Type B pancreatic cell (in vitro differentiated cells): ENCODE results near the gene TOMM34. TPM values are rescaled to one million over a fixed set of nuclear protein-coding genes. Genes with fewer than 3 reads are reported as not detected.

Experiments used
- DNase-seq: peaks from one replicate; pipeline ENCODE4 v3.0.0; 2021; ENCODE audit warnings: mixed read lengths; ENCODE audit not compliant: unreplicated experiment; ENCODE audit errors: extremely low spot score
- H3K27ac Mint-ChIP-seq: 2 replicates; pipeline ENCODE4 v1.8.0; 2021; ENCODE audit warnings: mild to moderate bottlenecking, mixed read lengths
- H3K27me3 Mint-ChIP-seq: 2 replicates; pipeline ENCODE4 v1.8.0; 2021; ENCODE audit warnings: mixed read lengths
- H3K36me3 Mint-ChIP-seq: 2 replicates; pipeline ENCODE4 v1.8.0; 2021; ENCODE audit warnings: mixed read lengths
- H3K4me1 Mint-ChIP-seq: one replicate; pipeline ENCODE4 v1.8.0; 2021; ENCODE audit warnings: mixed read lengths; ENCODE audit not compliant: unreplicated experiment
- H3K4me3 Mint-ChIP-seq: 2 replicates; pipeline ENCODE4 v1.8.0; 2021; ENCODE audit warnings: mild to moderate bottlenecking, mixed read lengths
- H3K9me3 Mint-ChIP-seq: 2 replicates; pipeline ENCODE4 v1.8.0; 2021; ENCODE audit warnings: mixed read lengths
- total RNA-seq: library from RNA; stranded (reverse); gene quantifications from 2 replicates; pipeline ENCODE4 v1.2.1, GENCODE V29; 2021; ENCODE audit warnings: low replicate concordance
- TF ChIP-seq, protein P1 (sequence below): fragments of 200-600 bp; sonication (generic); conservative IDR thresholded peaks from 2 replicates; pipeline ENCODE4 v1.5.0; 2021; ENCODE audit warnings: antibody characterized with exemption, mild to moderate bottlenecking

TOMM34 gene
- total RNA-seq, 1 donor from 2014 or later = 42.8 TPM

DNA sequence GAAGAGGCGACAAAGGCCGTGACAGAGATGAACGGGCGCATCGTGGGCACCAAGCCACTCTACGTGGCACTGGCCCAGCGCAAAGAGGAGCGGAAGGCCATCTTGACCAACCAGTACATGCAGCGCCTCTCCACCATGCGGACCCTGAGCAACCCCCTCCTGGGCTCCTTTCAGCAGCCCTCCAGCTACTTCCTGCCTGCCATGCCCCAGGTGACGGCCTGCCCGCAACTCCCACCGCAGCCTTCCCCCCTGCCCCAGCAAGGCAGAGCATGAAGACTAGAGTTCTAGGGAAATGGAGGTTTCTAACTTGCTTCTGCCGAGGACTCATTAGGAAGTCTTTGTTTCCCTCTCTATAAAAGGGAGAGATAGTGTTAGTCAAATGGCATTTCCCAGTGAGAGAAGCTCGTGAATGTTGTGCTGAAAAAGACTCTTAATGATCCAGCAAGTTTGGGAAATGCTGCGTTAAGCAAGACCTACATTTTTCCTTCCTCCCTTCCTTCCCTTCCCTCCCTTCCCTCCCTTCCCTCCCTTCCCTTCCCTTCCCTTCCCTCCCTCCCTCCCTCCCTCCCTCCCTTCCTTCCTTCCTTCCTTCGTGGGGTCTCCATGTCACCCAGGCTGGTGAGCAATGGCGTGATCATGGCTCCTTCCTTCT lies 29.6 kb downstream of the TOMM34 start:
- Mint-ChIP-seq H3K4me1 (no peaks in the 10 kb centered on the region), H3K9me3 (no peaks in the 10 kb centered on the region), H3K27me3 (no peaks in the 10 kb centered on the region), H3K4me3 (no peak overlapping the region), H3K36me3 (peaks cover 4% of the 10 kb centered on the region), H3K27ac (no peak overlapping the region)
- TF ChIP-seq, protein P1, sequence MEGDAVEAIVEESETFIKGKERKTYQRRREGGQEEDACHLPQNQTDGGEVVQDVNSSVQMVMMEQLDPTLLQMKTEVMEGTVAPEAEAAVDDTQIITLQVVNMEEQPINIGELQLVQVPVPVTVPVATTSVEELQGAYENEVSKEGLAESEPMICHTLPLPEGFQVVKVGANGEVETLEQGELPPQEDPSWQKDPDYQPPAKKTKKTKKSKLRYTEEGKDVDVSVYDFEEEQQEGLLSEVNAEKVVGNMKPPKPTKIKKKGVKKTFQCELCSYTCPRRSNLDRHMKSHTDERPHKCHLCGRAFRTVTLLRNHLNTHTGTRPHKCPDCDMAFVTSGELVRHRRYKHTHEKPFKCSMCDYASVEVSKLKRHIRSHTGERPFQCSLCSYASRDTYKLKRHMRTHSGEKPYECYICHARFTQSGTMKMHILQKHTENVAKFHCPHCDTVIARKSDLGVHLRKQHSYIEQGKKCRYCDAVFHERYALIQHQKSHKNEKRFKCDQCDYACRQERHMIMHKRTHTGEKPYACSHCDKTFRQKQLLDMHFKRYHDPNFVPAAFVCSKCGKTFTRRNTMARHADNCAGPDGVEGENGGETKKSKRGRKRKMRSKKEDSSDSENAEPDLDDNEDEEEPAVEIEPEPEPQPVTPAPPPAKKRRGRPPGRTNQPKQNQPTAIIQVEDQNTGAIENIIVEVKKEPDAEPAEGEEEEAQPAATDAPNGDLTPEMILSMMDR = no peak
- no peak for DNase-seq

DNA sequence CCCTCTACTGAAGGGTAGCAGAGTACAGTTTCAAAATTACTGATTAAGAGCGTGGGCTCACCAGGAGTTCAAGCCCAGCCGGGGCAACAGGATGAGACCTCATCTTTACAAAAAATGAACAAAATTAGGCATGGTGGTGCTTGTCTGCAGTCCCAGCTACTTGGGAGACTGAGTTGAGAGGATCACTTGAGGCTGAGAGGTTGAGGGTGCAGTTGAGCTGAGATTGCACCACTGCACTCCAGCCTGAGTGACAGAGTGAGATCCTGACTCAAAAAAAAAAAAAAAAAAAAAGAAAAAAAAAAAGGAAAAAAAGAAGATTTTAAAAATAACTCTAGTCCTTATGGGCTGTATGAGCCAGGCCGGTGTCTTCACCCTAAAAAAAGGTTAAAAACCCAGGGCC lies 31.6 kb downstream of the TOMM34 start:
- no peaks in the 10 kb centered on the region for H3K27me3 Mint-ChIP-seq
- no peak for DNase-seq
- no peak overlapping the region for H3K27ac Mint-ChIP-seq
- H3K9me3 Mint-ChIP-seq = no peaks in the 10 kb centered on the region
- H3K36me3 Mint-ChIP-seq = peaks cover 5% of the 10 kb centered on the region
- H3K4me3 Mint-ChIP-seq = no peak overlapping the region
- H3K4me1 Mint-ChIP-seq = no peaks in the 10 kb centered on the region
- TF ChIP-seq, protein P1 = no peak

DNA sequence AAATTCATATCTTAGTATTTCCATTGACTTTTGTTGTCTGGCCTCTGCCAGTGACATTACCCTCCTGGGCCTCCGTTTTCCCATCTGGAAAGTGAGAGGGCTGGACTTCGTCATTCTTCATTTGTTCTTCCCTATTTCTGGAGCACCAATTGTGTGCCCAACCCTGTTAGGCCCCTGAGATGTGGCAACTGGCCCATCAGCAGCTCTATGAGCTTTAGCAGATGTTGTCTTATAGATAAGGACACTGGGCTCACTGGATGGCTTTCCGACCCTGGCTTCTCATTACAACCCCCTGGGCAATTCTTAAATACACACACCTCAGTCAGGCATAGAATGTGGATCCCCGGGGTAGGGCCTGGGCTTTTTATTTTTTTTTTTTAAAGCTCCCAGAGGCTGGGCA lies 35.7 kb downstream of the TOMM34 start:
- no peak overlapping the region for H3K27ac Mint-ChIP-seq
- H3K36me3 Mint-ChIP-seq = peaks cover 5% of the 10 kb centered on the region
- H3K4me1 Mint-ChIP-seq = no peaks in the 10 kb centered on the region
- DNase-seq = no peak
- H3K9me3 Mint-ChIP-seq = no peaks in the 10 kb centered on the region
- H3K27me3 Mint-ChIP-seq = no peaks in the 10 kb centered on the region
- no peak overlapping the region for H3K4me3 Mint-ChIP-seq
- TF ChIP-seq, protein P1 = no peak

DNA sequence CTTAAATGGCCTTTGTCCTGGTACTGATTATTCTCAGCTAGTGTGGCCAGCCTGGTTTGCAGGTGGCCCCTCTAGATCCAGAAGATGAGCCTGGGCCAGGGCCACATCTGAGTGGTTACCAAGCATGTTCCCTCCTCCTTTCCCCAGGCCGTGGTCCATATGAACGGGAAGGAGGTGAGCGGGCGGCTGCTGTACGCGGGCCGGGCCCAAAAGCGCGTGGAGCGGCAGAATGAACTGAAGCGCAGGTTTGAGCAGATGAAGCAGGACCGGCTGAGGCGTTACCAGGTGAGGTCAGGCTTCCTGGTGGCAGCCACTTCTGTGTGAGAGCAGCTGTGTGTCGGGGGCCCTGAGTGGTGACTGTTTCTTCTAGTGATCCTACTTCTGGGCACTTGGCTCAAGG lies 38.8 kb downstream of the TOMM34 start:
- DNase-seq = no peak
- H3K27ac Mint-ChIP-seq = no peak overlapping the region
- no peaks in the 10 kb centered on the region for H3K9me3 Mint-ChIP-seq
- H3K4me1 Mint-ChIP-seq = no peaks in the 10 kb centered on the region
- peaks cover 5% of the 10 kb centered on the region for H3K36me3 Mint-ChIP-seq
- H3K27me3 Mint-ChIP-seq = no peaks in the 10 kb centered on the region
- H3K4me3 Mint-ChIP-seq = no peak overlapping the region
- TF ChIP-seq, protein P1 = no peak

DNA sequence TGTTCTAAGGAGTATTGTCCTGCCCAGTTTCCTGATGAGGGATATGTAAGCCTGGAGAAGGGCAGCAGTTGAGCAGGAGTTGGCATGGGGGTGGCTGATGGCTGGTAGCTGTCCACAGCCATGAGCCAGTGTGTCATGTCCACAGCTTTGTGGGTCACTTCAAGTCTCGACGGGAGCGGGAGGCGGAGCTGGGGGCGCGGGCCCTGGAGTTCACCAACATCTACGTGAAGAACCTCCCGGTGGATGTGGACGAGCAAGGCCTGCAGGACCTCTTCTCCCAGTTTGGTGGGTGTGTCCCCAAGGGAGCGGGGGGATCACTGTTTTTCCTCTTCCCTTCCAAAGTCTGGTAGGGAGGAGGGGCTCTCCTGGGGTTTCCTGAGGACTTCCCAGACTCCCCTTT lies 41.4 kb downstream of the TOMM34 start:
- peaks cover 4% of the 10 kb centered on the region for H3K36me3 Mint-ChIP-seq
- H3K4me3 Mint-ChIP-seq = no peak overlapping the region
- no peak overlapping the region for H3K27ac Mint-ChIP-seq
- TF ChIP-seq, protein P1 = no peak
- no peak for DNase-seq
- H3K9me3 Mint-ChIP-seq = no peaks in the 10 kb centered on the region
- no peaks in the 10 kb centered on the region for H3K27me3 Mint-ChIP-seq
- no peaks in the 10 kb centered on the region for H3K4me1 Mint-ChIP-seq

DNA sequence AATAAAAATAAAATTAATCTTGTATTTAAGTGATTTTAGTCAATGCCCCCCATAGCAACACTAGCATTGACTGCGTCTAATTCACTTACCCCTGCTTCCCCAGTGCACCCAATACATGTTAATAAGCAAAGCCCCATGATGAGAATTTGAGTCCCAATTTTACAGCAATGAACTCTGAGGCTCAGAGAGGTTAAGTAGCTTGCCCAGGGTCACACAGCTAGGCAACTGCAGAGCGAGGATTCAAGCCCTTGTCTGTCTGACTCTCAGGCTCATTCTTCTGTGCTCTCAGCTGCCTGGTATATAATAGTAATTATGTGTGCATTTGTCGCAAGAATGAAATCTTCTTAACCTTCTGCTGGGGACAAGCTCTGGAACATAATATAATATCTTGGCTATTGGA lies 41.9 kb downstream of the TOMM34 start:
- H3K27me3 Mint-ChIP-seq = no peaks in the 10 kb centered on the region
- no peaks in the 10 kb centered on the region for H3K4me1 Mint-ChIP-seq
- no peak for DNase-seq
- peaks cover 4% of the 10 kb centered on the region for H3K36me3 Mint-ChIP-seq
- no peak overlapping the region for H3K4me3 Mint-ChIP-seq
- H3K9me3 Mint-ChIP-seq = no peaks in the 10 kb centered on the region
- TF ChIP-seq, protein P1 = no peak
- no peak overlapping the region for H3K27ac Mint-ChIP-seq
